HepG2 (cell line): Measurements from ENCODE around the gene TP53I3. TPM values are rescaled to one million over a fixed set of nuclear protein-coding genes. Genes with fewer than 3 reads are reported as not detected.

Experiments
- ATAC-seq: fragments of 200-7000 bp; cut with Tn5 transposase; 3 replicates; pipeline ENCODE4 v1.9.1; 2020; ENCODE audit warnings: mild to moderate bottlenecking, moderate library complexity
- BruUV-seq: library from RNA; stranded (reverse); fragments of 400-500 nt; replicated peaks from 2 replicates; lab custom pipeline; 2021; lab: Mats Ljungman, UMichigan
- CTCF ChIA-PET: fragments of 300-600 bp; formaldehyde crosslinking; extraction: SDS; loops from one replicate; lab custom pipeline; 2021; ENCODE audit warnings: low total read pairs, inconsistent platforms, low intra/inter-chr PET ratio; lab: Yijun Ruan, JAX
- POLR2A ChIA-PET: fragments of 350-600 bp; sonication (Branson Sonifier 250); formaldehyde crosslinking; loops from one replicate; lab custom pipeline; 2020; ENCODE audit warnings: antibody characterized with exemption, inconsistent platforms; lab: Yijun Ruan, JAX
- DNase-seq: peaks from one replicate; pipeline ENCODE4 v3.0.0-alpha.2; 2015; ENCODE audit warnings: low spot score
- FAIRE-seq: peaks from 3 replicates; lab custom pipeline; 2011; peaks lifted over from hg19 to GRCh38; lab: Jason Lieb, UNC
- H2AFZ ChIP-seq: one replicate; pipeline ENCODE4 v1.6.1; 2011; ENCODE audit warnings: low read length, inconsistent platforms
- H3K27ac ChIP-seq: fragments of 300-600 bp; 3 replicates; pipeline ENCODE4 v1.8.0; 2011; ENCODE audit warnings: mixed run types, mild to moderate bottlenecking, mixed read lengths, low read length, inconsistent platforms; ENCODE audit not compliant: insufficient read depth; ENCODE audit errors: extremely low read length
- H3K27me3 ChIP-seq, 2 experiments: fragments of 200-600 bp in 1 of 2; 2 replicates in 1 of 2; 3 replicates in 1 of 2; pipeline versions ENCODE4 v1.6.0 to v1.8.0; 2011; ENCODE audit warnings: low read length in 2 of 2, mild to moderate bottlenecking in 2 of 2, moderate library complexity in 2 of 2, inconsistent platforms in 1 of 2; ENCODE audit not compliant: insufficient read depth in 2 of 2, control insufficient read depth in 1 of 2
- H3K36me3 ChIP-seq, 2 experiments: fragments of 200-600 bp in 1 of 2; replicated peaks in 1 of 2; 2 replicates in 1 of 2; 3 replicates in 1 of 2; pipeline versions ENCODE4 v1.5.1 to v1.8.0; 2011; ENCODE audit warnings: low read length in 2 of 2, inconsistent platforms in 1 of 2; ENCODE audit not compliant: insufficient read depth in 2 of 2, control insufficient read depth in 1 of 2
- H3K4me1 ChIP-seq: 2 replicates; pipeline ENCODE4 v1.5.1; 2012; ENCODE audit warnings: low read length, inconsistent platforms; ENCODE audit not compliant: insufficient read depth
- H3K4me2 ChIP-seq: 2 replicates; pipeline ENCODE4 v1.6.0; 2011; ENCODE audit warnings: low read depth, low read length, inconsistent platforms
- H3K4me3 ChIP-seq, 3 experiments: fragments of 200-600 bp in 1 of 3; sonication (generic), shearing (Covaris generic) in 1 of 3; replicated peaks in 1 of 3; 2 replicates each; pipeline ENCODE4 v1.5.1; 2011 to 2016; ENCODE audit warnings: low read length in 3 of 3, inconsistent platforms in 2 of 3, low read depth in 2 of 3, mild to moderate bottlenecking in 2 of 3, control low read depth in 1 of 3, mixed read lengths in 1 of 3; ENCODE audit not compliant: insufficient read depth in 1 of 3
- H3K79me2 ChIP-seq: one replicate; pipeline ENCODE4 v1.6.1; 2011; ENCODE audit warnings: low read length, inconsistent platforms; ENCODE audit not compliant: insufficient read depth
- H3K9ac ChIP-seq: 2 replicates; pipeline ENCODE4 v1.6.0; 2011; ENCODE audit warnings: mild to moderate bottlenecking, low read depth, low read length, inconsistent platforms; ENCODE audit not compliant: insufficient read depth
- H3K9me3 ChIP-seq: 2 replicates; pipeline ENCODE4 v1.5.1; 2012; ENCODE audit warnings: mild to moderate bottlenecking, low read length
- H4K20me1 ChIP-seq: 2 replicates; pipeline ENCODE4 v1.6.0; 2011; ENCODE audit warnings: inconsistent platforms, mild to moderate bottlenecking, low read length, moderate library complexity; ENCODE audit not compliant: insufficient read depth
- ATF3 ChIP-seq: sonication (generic); formaldehyde crosslinking; IDR thresholded peaks from 2 replicates; pipeline ENCODE4 v1.4.0; 2020; ENCODE audit warnings: missing genetic modification reagents
- FLYWCH1 ChIP-seq: sonication (generic); formaldehyde crosslinking; IDR thresholded peaks from 2 replicates; pipeline ENCODE4 v1.8.1; 2023; ENCODE audit warnings: mild to moderate bottlenecking, missing genetic modification reagents
- HOXA3 ChIP-seq: sonication (generic); formaldehyde crosslinking; IDR thresholded peaks from 2 replicates; pipeline ENCODE4 v1.5.0; 2020; ENCODE audit warnings: missing genetic modification reagents
- JARID2 ChIP-seq: sonication (generic); formaldehyde crosslinking; IDR thresholded peaks from 2 replicates; pipeline ENCODE4 v1.8.1; 2023; ENCODE audit warnings: missing genetic modification reagents, inconsistent platforms; ENCODE audit not compliant: insufficient replicate concordance
- MED1 ChIP-seq: sonication (generic); formaldehyde crosslinking; IDR thresholded peaks from 2 replicates; pipeline ENCODE4 v1.4.0; 2020; ENCODE audit warnings: missing genetic modification reagents
- NFE2 ChIP-seq: sonication (generic); formaldehyde crosslinking; IDR thresholded peaks from 2 replicates; pipeline ENCODE4 v1.4.0; 2020; ENCODE audit warnings: missing genetic modification reagents
- NPAS2 ChIP-seq: sonication (generic); formaldehyde crosslinking; IDR thresholded peaks from 2 replicates; pipeline ENCODE4 v1.8.0; 2022; ENCODE audit warnings: mild to moderate bottlenecking, missing genetic modification reagents, borderline replicate concordance
- PRDM10 ChIP-seq: sonication (generic); formaldehyde crosslinking; IDR thresholded peaks from 2 replicates; pipeline ENCODE4 v1.4.0; 2020; ENCODE audit warnings: low read depth, missing genetic modification reagents
- SATB2 ChIP-seq: sonication (generic); formaldehyde crosslinking; IDR thresholded peaks from 2 replicates; pipeline ENCODE4 v1.5.0; 2020; ENCODE audit warnings: missing genetic modification reagents
- TOPORS ChIP-seq: sonication (generic); formaldehyde crosslinking; IDR thresholded peaks from 2 replicates; pipeline ENCODE4 v1.8.0; 2023; ENCODE audit warnings: mild to moderate bottlenecking, missing genetic modification reagents
- ZNF292 ChIP-seq: sonication (generic); formaldehyde crosslinking; IDR thresholded peaks from 2 replicates; pipeline ENCODE4 v1.8.1; 2022; ENCODE audit warnings: mild to moderate bottlenecking, low read depth, missing genetic modification reagents, borderline replicate concordance
- ZNF512 ChIP-seq: sonication (generic); formaldehyde crosslinking; IDR thresholded peaks from 2 replicates; pipeline ENCODE4 v1.4.0; 2020; ENCODE audit warnings: mild to moderate bottlenecking, missing genetic modification reagents
- ZNF530 ChIP-seq: sonication (generic); formaldehyde crosslinking; IDR thresholded peaks from 2 replicates; pipeline ENCODE4 v1.5.0; 2020; ENCODE audit warnings: low read depth, mild to moderate bottlenecking, missing genetic modification reagents
- ZNF563 ChIP-seq: sonication (generic); formaldehyde crosslinking; IDR thresholded peaks from 2 replicates; pipeline ENCODE4 v1.8.0; 2022; ENCODE audit warnings: mild to moderate bottlenecking, moderate library complexity, missing genetic modification reagents
- ZNF567 ChIP-seq: sonication (generic); formaldehyde crosslinking; IDR thresholded peaks from 2 replicates; pipeline ENCODE4 v1.8.1; 2023; ENCODE audit warnings: mild to moderate bottlenecking, missing genetic modification reagents, borderline replicate concordance
- ZNF766 ChIP-seq: sonication (generic); formaldehyde crosslinking; IDR thresholded peaks from 2 replicates; pipeline ENCODE4 v1.5.0; 2020; ENCODE audit warnings: missing genetic modification reagents, borderline replicate concordance
- ZNF780A ChIP-seq: sonication (generic); formaldehyde crosslinking; IDR thresholded peaks from 2 replicates; pipeline ENCODE4 v1.8.0; 2022; ENCODE audit warnings: mild to moderate bottlenecking, missing genetic modification reagents, moderate library complexity
- ZNF891 ChIP-seq: sonication (generic); formaldehyde crosslinking; IDR thresholded peaks from 2 replicates; pipeline ENCODE4 v1.5.0; 2020; ENCODE audit warnings: mild to moderate bottlenecking, missing genetic modification reagents
- WGBS: methylation state at CpG from one replicate; pipeline ENCODE4 v1.1.6; 2017; ENCODE audit warnings: low lambda C conversion rate; 5-methylcytosine and 5-hydroxymethylcytosine counted together
- in situ Hi-C: cut with HindIII; loops from 2 replicates; pipeline ENCODE4 v1.10.0; 2017; ENCODE audit warnings: low pct_unique_long_range_greater_than_20kb; ENCODE audit not compliant: extremely low pct_ligation_motif_present
- intact Hi-C: fragments of 100-400 bp; cut with micrococcal nuclease; formaldehyde crosslinking; loops from one replicate; pipeline ENCODE4 v1.10.0; 2022; ENCODE audit not compliant: unreplicated experiment
- polyA plus RNA-seq, 8 experiments: library from polyadenylated mRNA; depleted of rRNA in 3 of 8; stranded (reverse) in 7 of 8; unstranded in 1 of 8; fragments of >200 nt; fragmentation: Illumina TruSeq in 4 of 8; extraction: Trizol in 4 of 8; gene quantifications; 2 replicates each; pipeline versions ENCODE4 v1.2.1 to v1.2.3, GENCODE V29; 2011 to 2016; ENCODE audit warnings: low read depth in 4 of 8, missing spikeins in 1 of 8, mixed read lengths in 1 of 8; ENCODE audit not compliant: insufficient read depth in 1 of 8
- total RNA-seq, 5 experiments: library from RNA; depleted of rRNA; stranded (reverse); fragments of >200 nt; fragmentation: Illumina TruSeq; extraction: Trizol; gene quantifications; 2 replicates each; pipeline ENCODE4 v1.2.3, GENCODE V29; 2016; ENCODE audit warnings: low read depth in 1 of 5

Gene TP53I3
- total and polyA plus RNA-seq, 2 of the 13 experiments (the other 11 are each of a cell fraction or from before 2014, with no cell fraction given): 25.0 to 44.1 TPM

GRCh38 chr2:24045511-24046508, 38.8 kb downstream of the TP53I3 start:
- no TSS peak for BruUV-seq
- no peaks in the 10 kb centered on the region for H3K36me3 ChIP-seq
- H3K27me3 ChIP-seq: no peaks in the 10 kb centered on the region; a peak in 2 of 5 replicates
- peaks cover 46% of the 10 kb centered on the region for H3K4me1 ChIP-seq
- ATAC-seq: peak; percentile 44
- CTCF ChIA-PET: no interaction called here
- peak overlapping the region; percentile 83 for H3K9ac ChIP-seq
- intact Hi-C loops: loop anchor here (2.0 kb wide), 1 partner anchor 31 kb away; no protein-coding TSS in a partner anchor
- POLR2A ChIA-PET: interaction anchor here (0.7 to 4.2 kb wide), 9 partner anchors 11 to 119 kb away, joined by 3 to 91 read pairs (median 18); partner anchors contain the start of genes ATAD2B, SF3B6 and TP53I3
- peak overlapping the region; percentile 90 for H3K27ac ChIP-seq
- peaks cover 36% of the 10 kb centered on the region for H3K79me2 ChIP-seq
- H3K9me3 ChIP-seq: no peaks in the 10 kb centered on the region
- WGBS: 53% methylated on average over 11 of the region's 11 CpGs
- H2AFZ ChIP-seq: no peak overlapping the region
- FAIRE-seq: peak; percentile 77
- in situ Hi-C loops: no loop called here
- peak overlapping the region; percentile 84 for H3K4me2 ChIP-seq
- peak; percentile 83 for DNase-seq
- no peaks in the 10 kb centered on the region for H4K20me1 ChIP-seq
- peak overlapping the region; percentile 84 to 93 (median 88); a peak in 5 of 6 replicates for H3K4me3 ChIP-seq
- TF ChIP-seq JARID2 (CRISPR knock-in tag): no peak
- TF ChIP-seq ZNF292 (CRISPR knock-in tag): no peak
- TF ChIP-seq ZNF567 (CRISPR knock-in tag): no peak
- TF ChIP-seq NFE2: no peak
- TF ChIP-seq ZNF891 (CRISPR knock-in tag): no peak
- peak; percentile 17; the same call in 1 of the 2 replicates for TF ChIP-seq MED1 (CRISPR knock-in tag)
- TF ChIP-seq ATF3 (CRISPR knock-in tag): no peak
- TF ChIP-seq ZNF780A (CRISPR knock-in tag): no peak
- TF ChIP-seq TOPORS (CRISPR knock-in tag): no peak
- no peak for TF ChIP-seq PRDM10
- TF ChIP-seq HOXA3 (CRISPR knock-in tag): no peak; the same call in 1 of the 2 replicates
- TF ChIP-seq FLYWCH1 (CRISPR knock-in tag): no peak
- no peak for TF ChIP-seq ZNF530
- no peak for TF ChIP-seq ZNF512 (CRISPR knock-in tag)
- no peak for TF ChIP-seq ZNF563 (CRISPR knock-in tag)
- TF ChIP-seq SATB2 (CRISPR knock-in tag): no peak
- TF ChIP-seq NPAS2 (CRISPR knock-in tag): no peak
- TF ChIP-seq ZNF766 (CRISPR knock-in tag): no peak
